Measurements from ENCODE around the gene SACM1L. TPM values are rescaled to one million over a fixed set of nuclear protein-coding genes. Genes with fewer than 3 reads are reported as not detected.

Gene SACM1L
- total RNA-seq, 1 donor from 2014 or later, result 46.8 TPM

GRCh38 chr3:45779746-45780735 is 90.8 kb downstream of the SACM1L start:
- Mint-ChIP-seq H3K36me3 (ENCODE audit: low read depth, unreplicated experiment) (peaks cover 3% of the 10 kb centered on the region), H3K9me3 (ENCODE audit: unreplicated experiment) (no peaks in the 10 kb centered on the region), H3K4me1 (ENCODE audit: unreplicated experiment) (no peaks in the 10 kb centered on the region), H3K4me3 (ENCODE audit: unreplicated experiment) (no peak overlapping the region), H3K27ac (ENCODE audit: unreplicated experiment) (no peak overlapping the region), H3K27me3 (ENCODE audit: unreplicated experiment) (peaks cover 3% of the 10 kb centered on the region)
- DNase-seq (ENCODE audit: low spot score), result no peak
- TF ChIP-seq, protein P1, sequence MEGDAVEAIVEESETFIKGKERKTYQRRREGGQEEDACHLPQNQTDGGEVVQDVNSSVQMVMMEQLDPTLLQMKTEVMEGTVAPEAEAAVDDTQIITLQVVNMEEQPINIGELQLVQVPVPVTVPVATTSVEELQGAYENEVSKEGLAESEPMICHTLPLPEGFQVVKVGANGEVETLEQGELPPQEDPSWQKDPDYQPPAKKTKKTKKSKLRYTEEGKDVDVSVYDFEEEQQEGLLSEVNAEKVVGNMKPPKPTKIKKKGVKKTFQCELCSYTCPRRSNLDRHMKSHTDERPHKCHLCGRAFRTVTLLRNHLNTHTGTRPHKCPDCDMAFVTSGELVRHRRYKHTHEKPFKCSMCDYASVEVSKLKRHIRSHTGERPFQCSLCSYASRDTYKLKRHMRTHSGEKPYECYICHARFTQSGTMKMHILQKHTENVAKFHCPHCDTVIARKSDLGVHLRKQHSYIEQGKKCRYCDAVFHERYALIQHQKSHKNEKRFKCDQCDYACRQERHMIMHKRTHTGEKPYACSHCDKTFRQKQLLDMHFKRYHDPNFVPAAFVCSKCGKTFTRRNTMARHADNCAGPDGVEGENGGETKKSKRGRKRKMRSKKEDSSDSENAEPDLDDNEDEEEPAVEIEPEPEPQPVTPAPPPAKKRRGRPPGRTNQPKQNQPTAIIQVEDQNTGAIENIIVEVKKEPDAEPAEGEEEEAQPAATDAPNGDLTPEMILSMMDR (IDR thresholded peaks at IDR 0.05; ENCODE audit: unreplicated experiment), result no peak

- Mint-ChIP-seq H3K4me3 (ENCODE audit: unreplicated experiment) (no peak overlapping the region), H3K27ac (ENCODE audit: unreplicated experiment) (no peak overlapping the region), H3K9me3 (ENCODE audit: unreplicated experiment) (no peaks in the 10 kb centered on the region), H3K27me3 (ENCODE audit: unreplicated experiment) (peaks cover under 1% of the 10 kb centered on the region), H3K36me3 (ENCODE audit: low read depth, unreplicated experiment) (peaks cover 4% of the 10 kb centered on the region), H3K4me1 (ENCODE audit: unreplicated experiment) (no peaks in the 10 kb centered on the region)
- TF ChIP-seq, protein P1 (IDR thresholded peaks at IDR 0.05; ENCODE audit: unreplicated experiment), result no peak
- DNase-seq (ENCODE audit: low spot score), result no peak
These were observed 92.1 kb downstream of the SACM1L start for GRCh38 chr3:45781271-45781670.

- Mint-ChIP-seq H3K9me3 (ENCODE audit: unreplicated experiment) (no peaks in the 10 kb centered on the region), H3K4me1 (ENCODE audit: unreplicated experiment) (no peaks in the 10 kb centered on the region), H3K4me3 (ENCODE audit: unreplicated experiment) (no peak overlapping the region), H3K27me3 (ENCODE audit: unreplicated experiment) (no peaks in the 10 kb centered on the region), H3K27ac (ENCODE audit: unreplicated experiment) (no peak overlapping the region), H3K36me3 (ENCODE audit: low read depth, unreplicated experiment) (peaks cover 4% of the 10 kb centered on the region)
- DNase-seq (ENCODE audit: low spot score), result no peak
- TF ChIP-seq, protein P1 (IDR thresholded peaks at IDR 0.05; ENCODE audit: unreplicated experiment), result no peak
These were observed 92.6 kb downstream of the SACM1L start for GRCh38 chr3:45781841-45782240.

- H3K9me3 Mint-ChIP-seq (ENCODE audit: unreplicated experiment), result no peaks in the 10 kb centered on the region
- H3K4me1 Mint-ChIP-seq (ENCODE audit: unreplicated experiment), result no peaks in the 10 kb centered on the region
- H3K4me3 Mint-ChIP-seq (ENCODE audit: unreplicated experiment), result no peak overlapping the region
- H3K27me3 Mint-ChIP-seq (ENCODE audit: unreplicated experiment), result peaks cover 1% of the 10 kb centered on the region
- TF ChIP-seq, protein P1 (IDR thresholded peaks at IDR 0.05; ENCODE audit: unreplicated experiment), result no peak
- DNase-seq (ENCODE audit: low spot score), result no peak
- no peak overlapping the region for H3K27ac Mint-ChIP-seq (ENCODE audit: unreplicated experiment)
- H3K36me3 Mint-ChIP-seq (ENCODE audit: low read depth, unreplicated experiment), result peaks cover 4% of the 10 kb centered on the region
These were observed 93.2 kb downstream of the SACM1L start for GRCh38 chr3:45782381-45782780.

DNA sequence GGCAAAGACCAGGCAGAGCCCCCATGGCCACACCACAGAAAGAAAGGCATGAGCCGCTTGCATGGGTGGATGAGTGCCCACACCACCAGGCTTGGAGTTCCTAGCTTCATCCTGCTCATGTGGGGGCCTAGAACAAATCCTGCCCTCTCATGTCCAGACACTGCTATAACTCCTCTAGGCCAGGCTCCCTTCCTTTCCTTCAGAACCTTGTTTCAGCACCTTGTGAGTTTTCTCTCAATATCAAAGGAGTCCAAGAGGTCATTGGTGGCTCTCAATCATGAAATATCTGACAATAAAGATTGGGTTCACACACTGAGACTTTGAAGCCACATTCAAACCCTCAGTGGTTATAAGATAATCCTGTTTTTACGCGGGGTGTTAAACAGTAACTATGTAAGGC is 94.5 kb downstream of the SACM1L start:
- DNase-seq (ENCODE audit: low spot score), result no peak
- peaks cover 4% of the 10 kb centered on the region for H3K36me3 Mint-ChIP-seq (ENCODE audit: low read depth, unreplicated experiment)
- H3K27me3 Mint-ChIP-seq (ENCODE audit: unreplicated experiment), result peaks cover 1% of the 10 kb centered on the region
- no peaks in the 10 kb centered on the region for H3K9me3 Mint-ChIP-seq (ENCODE audit: unreplicated experiment)
- no peak overlapping the region for H3K4me3 Mint-ChIP-seq (ENCODE audit: unreplicated experiment)
- TF ChIP-seq, protein P1 (IDR thresholded peaks at IDR 0.05; ENCODE audit: unreplicated experiment), result no peak
- H3K4me1 Mint-ChIP-seq (ENCODE audit: unreplicated experiment), result no peaks in the 10 kb centered on the region
- H3K27ac Mint-ChIP-seq (ENCODE audit: unreplicated experiment), result no peak overlapping the region
